NCI-H2227 treated with DMSO at 0.1 percent for 48 hours (cell line): ENCODE results near the gene GRIK2.

ENCODE experiments used
- DNase-seq: peaks from one replicate; lab custom pipeline; 2025; lab: John Stamatoyannopoulos, UW

GRIK2 gene

DNA sequence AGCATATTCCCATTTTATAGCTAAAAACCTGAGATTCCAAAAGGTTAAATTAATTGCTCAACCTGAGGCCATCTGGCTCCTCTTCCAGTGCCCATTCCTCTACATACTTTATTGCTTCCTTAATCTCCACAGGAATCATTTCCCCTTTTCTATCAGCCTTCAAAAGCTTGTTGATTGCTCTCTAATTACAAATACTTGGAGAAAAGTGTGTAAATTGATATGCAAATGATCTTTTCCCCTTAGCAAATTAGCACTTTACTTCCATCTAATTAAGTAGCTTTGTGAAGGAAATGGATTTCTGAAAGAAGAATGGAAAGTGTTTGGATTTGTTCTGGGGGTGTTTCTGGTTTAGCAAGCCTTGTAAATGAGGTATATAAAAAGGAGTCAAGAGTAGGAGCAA lies 323.3 kb downstream of the GRIK2 start:
- no peak for DNase-seq

DNA sequence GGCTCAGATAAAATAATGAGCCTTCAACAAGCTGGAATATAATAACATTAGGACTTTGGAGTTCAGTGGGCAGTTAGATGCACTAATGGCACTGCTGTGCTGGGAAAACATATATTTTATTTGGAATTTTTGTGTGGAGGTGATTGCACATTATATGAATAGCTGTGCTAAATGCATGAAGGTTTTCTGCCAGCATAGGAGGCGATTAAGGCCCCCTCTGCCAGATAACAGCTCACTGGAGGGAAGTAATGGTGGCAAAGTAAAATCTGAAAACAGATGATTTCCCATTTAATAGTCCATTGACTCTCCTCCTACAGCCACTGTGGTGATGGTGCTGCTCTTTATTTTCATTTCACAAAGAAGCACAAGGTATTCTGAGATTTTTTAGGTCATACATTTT lies 326.0 kb downstream of the GRIK2 start:
- peak; percentile 40 for DNase-seq

DNA sequence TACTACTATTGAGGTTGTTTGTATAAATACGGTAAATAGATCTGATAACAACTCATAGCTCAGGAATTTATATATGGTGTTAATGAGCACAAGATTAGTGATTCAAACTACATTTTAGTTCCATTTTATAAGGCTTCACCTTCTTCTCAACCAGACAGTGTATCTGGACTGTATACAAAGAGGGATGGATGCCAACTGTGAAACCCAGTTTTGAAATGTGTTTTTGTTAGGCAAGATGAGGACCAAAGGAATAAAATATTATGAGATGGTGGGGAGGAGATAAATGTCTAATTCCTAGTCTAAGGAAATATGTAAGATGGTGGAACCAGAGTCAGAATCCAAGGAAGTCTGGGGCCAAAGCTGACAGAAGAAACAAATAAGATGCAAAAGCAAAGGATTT lies 329.0 kb downstream of the GRIK2 start:
- no peak for DNase-seq

DNA sequence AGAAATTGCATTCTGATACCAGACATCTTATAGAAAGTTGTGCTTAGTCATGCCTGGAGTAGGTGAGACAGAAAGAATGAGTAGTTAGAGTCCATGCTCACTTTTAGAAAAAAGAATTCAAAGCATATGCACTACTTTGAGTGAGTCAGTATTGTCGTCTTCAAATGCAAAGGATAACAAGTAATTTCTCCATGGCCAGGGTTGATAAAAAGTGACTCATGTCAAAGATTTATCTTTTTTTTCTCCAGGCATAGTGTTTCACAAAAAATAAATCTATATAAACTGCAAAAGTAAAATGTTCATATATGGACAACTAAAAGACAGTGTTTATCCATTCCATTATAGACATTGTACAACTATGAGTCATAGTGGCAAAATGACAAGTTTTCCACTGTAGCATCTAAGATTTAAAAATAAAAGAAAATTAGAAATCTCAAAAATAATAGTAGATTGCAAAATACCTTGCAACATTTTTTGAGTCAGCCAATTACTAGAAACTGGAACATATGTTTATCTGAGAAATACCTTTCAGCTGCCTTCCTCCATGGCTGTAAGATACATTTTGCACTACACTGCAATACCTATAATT lies 329.6 kb downstream of the GRIK2 start:
- peak; percentile 55 for DNase-seq

DNA sequence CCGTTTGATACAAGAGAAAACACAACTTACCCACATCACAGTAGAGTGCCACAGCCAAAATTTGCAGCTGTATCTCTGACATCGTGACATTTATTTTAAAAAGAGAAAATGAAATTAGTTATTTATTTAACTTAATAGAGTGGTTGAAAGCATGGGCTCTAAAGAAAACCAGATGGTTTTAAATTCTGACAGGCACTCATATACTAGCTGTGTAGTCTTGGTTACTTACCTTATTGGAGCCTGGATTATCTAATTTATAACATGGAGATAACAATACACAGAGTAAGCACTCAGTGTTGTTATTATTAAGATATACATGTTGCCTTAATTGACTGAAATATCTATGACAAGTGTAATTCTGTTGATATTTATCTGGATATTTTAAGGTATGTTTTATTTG lies 334.9 kb downstream of the GRIK2 start:
- no peak for DNase-seq

DNA sequence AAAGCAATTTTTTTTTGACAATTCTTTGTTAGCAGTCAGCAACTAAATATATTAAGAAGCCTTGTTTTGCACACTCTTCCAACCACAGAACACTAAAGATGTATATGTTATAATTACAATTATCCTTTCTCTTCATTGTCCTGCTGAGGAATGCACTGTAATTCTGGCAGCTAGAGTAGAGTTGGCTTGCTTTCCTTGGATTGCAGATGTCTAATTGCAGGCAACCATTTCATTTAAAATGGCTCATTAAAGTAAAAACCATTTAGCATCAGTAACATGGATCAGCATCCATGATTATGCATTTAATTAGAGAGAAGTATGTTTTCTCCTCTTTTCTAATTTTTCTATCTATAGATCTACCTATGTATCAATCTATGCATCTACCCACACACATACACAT lies 335.4 kb downstream of the GRIK2 start:
- no peak for DNase-seq

DNA sequence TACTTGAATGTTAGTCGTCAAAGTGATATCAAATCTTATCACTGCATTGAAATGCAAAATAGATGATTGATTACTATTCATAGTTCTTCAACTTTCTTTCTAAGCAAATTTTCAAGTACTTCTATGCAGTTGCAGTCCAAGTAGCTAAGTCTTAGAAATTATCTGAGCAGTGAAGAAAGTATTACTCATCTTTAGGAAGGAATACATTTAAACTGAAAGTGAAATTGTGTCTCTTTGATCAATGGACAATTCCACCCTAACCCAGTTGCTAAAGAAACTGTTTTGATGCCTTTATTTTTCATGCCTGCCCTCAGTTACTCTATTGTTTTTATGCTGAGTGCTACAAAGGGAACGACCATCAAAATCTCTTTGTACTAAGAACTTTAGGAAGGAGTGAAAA lies 337.4 kb downstream of the GRIK2 start:
- no peak for DNase-seq

DNA sequence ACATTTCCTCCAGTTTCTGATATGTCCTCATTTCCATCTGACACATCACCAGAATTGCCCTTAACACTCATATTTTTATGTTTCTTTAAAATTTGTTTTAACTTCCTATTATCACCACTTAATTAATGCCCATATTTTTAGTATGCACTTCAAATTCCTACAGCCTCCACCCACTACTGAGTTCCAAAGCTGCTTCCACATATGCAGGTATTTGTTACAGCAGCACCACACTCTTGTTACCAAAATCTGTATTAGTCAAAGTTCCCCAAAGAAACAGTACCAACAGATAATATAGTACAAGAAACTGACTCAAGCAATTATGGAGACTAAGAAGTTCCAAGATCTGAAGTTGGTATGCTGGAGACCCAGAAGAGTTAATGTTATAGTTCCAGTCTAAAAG lies 340.4 kb downstream of the GRIK2 start:
- no peak for DNase-seq

DNA sequence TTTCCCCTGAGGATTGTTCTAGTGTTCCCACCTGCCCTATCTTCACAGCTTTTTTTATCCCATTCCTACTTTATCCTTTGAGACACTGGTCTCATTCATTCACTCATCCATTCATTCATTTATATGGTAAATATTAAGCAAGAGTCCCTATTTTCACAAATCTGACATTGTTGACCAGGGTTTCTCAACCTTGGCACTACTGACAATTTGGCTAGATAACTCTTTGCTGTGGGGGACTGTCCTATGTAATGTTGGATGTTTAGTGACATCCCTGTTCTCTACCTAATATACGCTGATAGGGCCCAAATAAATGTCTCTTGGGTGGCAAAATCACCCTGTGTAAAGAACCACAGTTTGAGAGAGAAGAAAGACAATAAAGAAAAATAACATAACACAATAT lies 345.0 kb downstream of the GRIK2 start:
- no peak for DNase-seq

DNA sequence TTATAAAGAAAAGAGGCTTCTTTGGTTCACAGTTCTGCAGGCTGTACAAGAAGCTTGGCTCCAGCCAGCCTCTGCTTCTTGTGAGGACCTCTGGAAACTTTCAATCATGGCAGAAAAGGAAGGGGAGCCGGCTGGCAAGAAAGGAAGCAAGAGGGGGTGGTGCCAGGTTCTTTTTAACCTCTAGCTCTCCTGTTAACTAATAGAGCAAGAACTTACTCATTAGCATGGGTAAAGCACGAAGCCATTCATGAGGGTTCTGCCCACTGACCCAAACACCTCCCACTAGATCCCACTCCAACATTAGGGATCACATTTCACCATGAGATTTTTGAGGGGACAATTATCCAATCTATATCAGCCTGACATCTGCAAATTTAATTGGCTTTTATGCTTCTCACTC lies 347.1 kb downstream of the GRIK2 start:
- no peak for DNase-seq

DNA sequence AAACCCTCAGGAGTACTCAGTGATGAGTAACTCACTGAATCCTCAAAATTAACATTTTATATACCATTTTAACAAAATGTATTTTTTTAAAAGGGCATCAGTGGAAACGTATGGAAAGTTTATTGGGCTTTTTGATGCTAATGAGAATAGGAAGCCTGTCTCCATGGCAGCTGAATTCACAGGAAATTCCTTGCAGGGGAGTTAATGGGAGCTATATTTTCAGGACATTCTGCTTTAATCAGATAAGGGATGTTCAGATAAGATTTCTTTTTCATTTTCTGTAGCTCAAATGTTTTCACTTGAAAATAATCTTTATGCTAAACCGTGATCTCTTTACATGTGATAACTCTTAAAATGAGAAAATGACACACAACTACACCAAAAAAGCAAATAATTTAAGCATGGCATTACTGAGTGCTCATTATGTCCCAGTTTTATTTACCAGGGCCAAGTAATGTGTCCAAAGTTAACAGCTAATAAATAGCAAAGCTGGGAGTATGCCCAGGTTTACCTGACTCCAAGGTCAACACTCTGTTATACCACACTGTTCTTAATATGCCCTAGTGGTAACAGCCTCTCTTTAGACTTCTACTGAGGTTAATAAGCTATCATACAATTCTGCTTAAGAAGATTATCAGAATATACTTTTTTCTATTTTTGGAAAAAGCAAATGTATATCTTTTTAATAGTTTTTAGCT lies 348.1 kb downstream of the GRIK2 start:
- no peak for DNase-seq

DNA sequence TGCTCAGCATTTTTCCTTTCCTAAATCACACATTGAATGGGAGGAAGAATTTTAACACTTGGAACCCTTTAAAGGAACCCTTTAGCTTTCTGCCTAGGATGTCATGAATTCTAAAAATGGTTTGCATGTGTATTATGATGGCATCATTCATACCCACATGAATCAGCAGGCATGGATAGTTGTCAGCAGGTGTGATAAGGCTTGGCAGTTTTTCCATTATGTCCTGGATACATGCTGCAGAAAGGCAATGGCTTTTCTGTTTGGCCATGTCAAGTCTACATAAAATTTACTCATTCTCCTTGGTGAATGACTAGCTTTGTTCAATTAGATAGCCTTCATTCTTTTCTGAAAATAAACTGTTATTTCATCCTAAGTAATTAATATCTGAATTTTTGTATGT lies 353.7 kb downstream of the GRIK2 start:
- DNase-seq: no peak

DNA sequence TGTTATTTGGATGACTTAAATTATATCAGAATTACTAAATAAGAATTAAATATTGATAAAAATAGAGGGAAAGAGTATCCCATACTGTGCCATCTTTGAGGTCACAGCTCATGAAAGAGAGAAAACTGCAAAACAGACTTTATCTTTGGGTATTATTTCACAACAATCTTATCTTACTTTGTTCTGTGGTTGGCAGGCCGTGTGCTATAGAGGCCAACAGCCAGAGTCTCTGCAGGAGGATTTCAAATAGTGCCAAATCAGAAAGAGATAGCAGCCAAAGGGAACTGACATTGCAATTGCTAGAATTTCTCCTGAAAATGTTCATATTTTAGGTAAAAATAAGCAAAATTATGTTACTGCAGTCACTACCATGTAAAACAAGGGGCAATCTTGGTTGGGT lies 354.2 kb downstream of the GRIK2 start:
- no peak for DNase-seq

DNA sequence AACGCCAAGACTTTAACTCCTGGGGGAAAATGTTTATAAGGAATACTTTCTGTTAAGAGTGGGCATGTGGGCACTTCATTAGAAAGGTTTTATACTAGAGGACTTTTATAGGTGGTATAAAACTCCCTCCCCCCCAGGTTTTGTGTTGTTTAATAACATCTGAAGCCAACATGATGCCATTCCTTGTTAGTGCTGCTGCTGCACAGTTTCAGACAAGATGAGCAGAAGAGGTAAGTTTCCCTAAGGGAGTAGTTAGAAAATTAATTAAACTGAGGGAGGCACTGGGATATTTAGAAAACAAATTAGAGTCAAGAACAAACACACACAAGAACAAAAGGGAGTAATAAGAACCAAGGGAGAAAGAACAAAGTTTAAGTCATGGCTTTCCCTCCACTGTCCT lies 362.4 kb downstream of the GRIK2 start:
- no peak for DNase-seq

DNA sequence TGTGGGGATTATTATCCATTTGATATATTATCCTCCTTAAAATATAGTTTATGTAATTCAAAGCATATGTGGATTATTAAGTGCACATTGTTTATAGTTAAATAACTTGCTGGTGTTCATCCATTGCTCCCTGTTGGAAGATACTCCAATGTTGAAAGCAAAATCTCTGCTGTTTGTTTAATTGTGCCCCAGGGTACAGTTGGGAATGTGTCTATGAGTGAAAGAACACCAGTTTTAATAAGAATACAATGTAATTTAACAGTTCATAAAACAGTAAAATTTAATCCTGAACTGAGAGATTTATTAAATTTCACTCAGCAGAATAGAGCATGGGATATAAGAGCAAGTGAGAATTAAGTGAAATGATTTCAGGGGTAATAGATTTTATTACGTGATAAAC lies 364.9 kb downstream of the GRIK2 start:
- DNase-seq: no peak

DNA sequence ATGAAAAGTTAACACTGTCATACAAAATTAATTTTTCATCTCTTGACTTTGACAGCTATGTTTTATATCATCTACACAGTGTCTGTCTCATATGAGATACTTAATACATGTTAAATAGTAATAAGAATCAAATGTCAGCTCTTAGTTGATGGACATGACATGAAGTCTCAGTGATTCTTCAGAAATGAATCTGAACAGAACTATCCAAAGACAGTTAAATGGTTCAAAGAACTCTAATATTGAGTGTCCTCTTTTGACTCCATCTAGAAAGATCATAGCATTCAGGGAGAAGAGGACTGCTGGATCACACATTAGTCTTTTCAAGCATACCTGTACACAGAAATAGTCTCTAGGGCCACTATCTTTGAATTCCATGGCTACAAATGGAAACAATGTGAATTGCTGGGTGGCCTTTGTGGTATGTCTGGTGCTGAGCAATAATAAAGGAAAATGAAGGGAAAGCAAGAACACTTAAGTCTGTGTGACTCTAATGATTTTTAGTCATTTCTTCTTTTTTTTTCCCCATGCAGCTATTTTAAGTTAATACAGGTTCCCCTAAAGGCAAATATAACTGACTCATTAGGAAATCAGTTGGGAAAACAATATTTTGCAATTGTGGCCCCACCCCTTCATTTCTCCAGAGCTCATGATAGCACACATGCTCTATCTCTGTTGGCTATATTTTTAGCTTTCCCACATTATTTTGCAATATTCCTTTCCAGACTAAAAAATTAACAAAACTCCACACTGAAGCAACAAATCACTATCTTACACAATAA lies 367.5 kb downstream of the GRIK2 start:
- DNase-seq: no peak

DNA sequence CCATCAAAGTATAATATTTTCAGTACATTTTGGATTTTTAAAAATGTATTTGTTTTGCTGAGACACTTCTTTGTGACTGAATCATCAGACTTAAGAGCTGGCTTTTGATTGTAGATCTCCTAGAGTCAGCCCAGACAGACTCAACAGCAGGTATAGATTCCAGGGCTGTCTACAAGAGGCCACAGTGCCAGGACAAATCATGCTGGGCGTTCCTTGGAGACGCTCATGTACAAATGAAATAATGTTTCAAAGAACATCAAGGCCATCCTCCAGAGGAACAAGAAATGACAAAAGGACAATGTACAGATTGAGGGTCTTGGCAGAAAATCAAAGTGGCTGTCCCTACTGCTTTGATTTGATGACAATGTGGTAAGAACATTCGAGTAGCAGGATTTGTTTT lies 369.3 kb downstream of the GRIK2 start:
- DNase-seq: peak; percentile 26

DNA sequence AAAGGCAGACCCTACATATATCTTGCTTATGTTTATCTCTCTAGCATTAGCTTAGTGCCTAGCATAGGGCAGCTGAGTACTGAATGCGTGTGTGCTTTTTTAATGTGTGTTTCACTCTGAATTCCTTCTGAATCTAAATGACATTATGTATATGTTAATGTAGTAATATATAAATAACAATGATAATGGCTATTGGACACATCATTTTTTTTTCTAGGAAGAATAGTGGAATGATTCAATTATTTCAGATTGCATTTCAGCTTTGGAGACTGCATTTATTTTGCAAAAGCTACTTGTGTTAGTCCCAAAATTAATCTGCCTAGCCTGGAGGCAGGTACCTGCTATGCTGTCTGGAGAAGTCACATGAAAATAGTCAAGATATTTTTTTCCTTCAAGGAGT lies 371.8 kb downstream of the GRIK2 start:
- no peak for DNase-seq

DNA sequence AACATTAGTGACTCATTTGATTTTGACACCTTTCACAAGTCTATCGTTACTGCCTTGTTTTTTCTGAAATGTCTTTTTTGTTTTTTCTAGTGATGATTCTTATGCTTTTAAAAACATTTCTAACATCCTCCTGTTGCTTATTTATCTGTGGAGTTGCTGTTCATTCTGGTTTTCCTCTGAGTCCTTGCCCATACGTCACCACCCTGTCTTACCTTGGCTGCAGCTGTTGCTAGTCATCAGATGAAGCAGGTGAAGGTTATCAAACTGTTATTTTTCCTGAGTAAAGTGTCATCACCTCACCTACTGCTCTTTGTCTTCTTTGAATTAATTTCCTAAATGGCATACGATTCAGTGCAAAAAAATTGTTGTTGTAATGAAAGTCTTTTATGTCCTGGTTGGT lies 376.6 kb downstream of the GRIK2 start:
- DNase-seq: no peak

DNA sequence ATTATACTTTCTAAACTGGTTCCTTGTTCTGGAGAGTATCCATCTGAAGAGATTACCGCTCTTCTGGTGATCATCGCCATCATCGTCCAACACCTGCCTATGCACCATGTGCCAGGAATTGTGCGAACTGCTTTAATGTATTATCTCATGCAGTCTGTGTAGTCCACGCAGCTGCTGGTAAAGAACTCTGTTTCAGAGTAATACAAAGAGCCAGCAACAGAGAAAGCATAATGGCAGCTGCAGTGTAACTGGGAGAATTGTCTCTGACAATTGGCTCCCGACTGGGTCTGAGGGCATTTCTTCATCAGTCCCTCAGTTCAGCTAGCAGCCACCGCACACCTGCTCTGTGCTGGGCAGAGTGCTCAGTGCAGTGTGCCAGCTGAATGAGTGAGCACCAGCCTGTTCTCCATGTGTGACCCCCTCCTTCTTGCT lies 383.4 kb downstream of the GRIK2 start:
- no peak for DNase-seq

DNA sequence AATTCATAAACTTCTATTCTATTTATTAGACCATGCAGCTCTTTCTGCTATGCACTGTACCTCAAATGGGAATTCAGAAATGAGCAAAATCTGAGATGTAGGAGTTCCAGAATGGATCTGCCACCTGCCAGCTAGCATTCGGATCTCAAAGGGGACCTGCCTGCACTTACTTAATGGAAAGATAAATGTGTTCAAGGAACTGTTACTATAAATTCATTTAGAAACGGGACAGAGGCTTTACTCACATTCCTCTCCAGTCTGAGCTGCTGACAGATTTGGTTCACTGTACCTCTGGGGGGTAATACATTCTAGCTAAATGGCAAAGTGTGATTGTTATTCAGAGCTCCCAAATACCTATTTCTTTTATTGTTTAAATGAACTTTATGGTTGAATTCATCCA lies 384.1 kb downstream of the GRIK2 start:
- no peak for DNase-seq

DNA sequence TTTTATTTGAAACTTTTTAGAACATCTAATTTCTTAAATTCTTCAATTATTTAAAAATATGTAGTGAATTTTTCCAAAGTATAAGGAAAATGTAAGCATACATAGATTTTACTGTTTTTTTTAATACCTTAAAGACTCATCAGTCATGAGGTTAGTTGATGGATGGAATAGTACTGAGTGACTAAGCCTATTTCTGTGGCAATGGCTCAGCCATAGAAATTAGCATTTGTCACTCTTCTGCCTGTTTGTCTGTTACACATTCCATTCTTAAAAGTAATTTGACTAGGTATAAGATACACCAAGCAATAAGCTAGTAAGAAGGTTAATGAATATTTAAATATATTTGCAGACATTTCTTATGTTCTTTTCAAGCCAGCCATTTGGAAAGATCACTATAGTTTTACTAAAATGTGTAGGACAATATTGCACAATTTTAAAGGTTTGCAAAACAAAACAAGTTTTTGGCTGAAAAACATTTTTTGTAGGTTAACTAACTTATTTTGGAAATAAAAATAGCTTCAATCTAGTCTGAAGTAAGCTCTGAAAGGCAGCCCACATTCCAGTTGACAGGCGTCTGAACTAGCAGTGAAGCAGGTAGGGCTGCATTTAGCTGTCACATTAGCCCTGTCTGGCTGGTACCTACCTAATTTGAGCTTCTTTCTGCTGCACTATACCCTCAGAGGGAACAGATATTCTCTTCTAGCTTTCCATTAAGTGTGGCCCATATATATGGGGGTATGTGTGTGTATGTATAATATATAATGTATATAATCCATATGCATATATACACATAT lies 385.7 kb downstream of the GRIK2 start:
- no peak for DNase-seq

DNA sequence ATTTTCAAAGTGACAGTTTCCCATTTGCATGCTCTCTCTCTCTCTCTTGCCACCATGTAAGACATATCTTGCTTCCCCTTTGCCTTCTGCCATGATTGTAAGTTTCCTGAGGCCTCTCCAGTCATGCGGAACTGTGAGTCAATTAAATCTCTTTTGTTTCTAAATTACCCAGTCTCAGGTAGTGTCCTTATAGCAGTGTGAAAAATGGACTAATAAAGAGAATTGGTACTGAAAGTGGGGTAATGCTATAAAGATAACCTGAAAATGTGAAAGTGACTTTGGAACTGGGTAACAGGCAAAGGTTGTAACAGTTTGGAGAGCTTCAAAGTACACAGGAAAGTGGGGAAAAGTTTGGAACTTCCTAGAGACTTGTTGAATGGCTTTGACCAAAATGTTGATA lies 389.8 kb downstream of the GRIK2 start:
- DNase-seq: no peak
